Suppressor macrophage treated with lipopolysaccharide for 1 hour (primary cell): ENCODE data around the gene LRRC49.
"Not testable (repeated sequence)": the region's sequence is repeated elsewhere in the genome, so short reads cannot be mapped to it uniquely, and the experiment has no call there.

Experiments
- DNase-seq, 3 donors: peaks; one replicate each; pipeline ENCODE4 v3.0.0-alpha.2; 2020 to 2022

The LRRC49 gene

GRCh38 chr15:71004506-71004905 is 111.9 kb downstream of the LRRC49 start:
- DNase-seq, result not testable (repeated sequence)

- DNase-seq, result no peak
Observed at GRCh38 chr15:71005895-71006294, 113.3 kb downstream of the LRRC49 start.

- DNase-seq, result no peak
Observed at GRCh38 chr15:71008250-71008870, 115.7 kb downstream of the LRRC49 start.

GRCh38 chr15:71010472-71010871 is 117.8 kb downstream of the LRRC49 start:
- DNase-seq, result no peak

GRCh38 chr15:71010997-71011396 is 118.4 kb downstream of the LRRC49 start:
- no peak for DNase-seq

GRCh38 chr15:71011503-71012155 is 119.0 kb downstream of the LRRC49 start:
- DNase-seq, result peak; percentile 18 to 32 (median 21)

- no peak for DNase-seq
Observed at GRCh38 chr15:71013446-71013845, 120.8 kb downstream of the LRRC49 start.

GRCh38 chr15:71015342-71015741 is 122.7 kb downstream of the LRRC49 start:
- DNase-seq, result no peak

- DNase-seq, result not testable (repeated sequence)
Observed at GRCh38 chr15:71031232-71031631, 138.6 kb downstream of the LRRC49 start.

GRCh38 chr15:71035478-71035877 is 142.9 kb downstream of the LRRC49 start:
- not testable (repeated sequence) for DNase-seq

- no peak for DNase-seq
Observed at GRCh38 chr15:71042356-71042922, 149.8 kb downstream of the LRRC49 start.

- no peak for DNase-seq
Observed at GRCh38 chr15:71043373-71043772, 150.7 kb downstream of the LRRC49 start.

GRCh38 chr15:71044006-71044405 is 151.4 kb downstream of the LRRC49 start:
- no peak for DNase-seq

- DNase-seq, result not testable (repeated sequence)
Observed at GRCh38 chr15:71046146-71046545, 153.5 kb downstream of the LRRC49 start.

- no peak for DNase-seq
Observed at GRCh38 chr15:71048913-71049675, 156.5 kb downstream of the LRRC49 start.

GRCh38 chr15:71049706-71050422 is 157.2 kb downstream of the LRRC49 start:
- no peak for DNase-seq

- DNase-seq, result no peak
Observed at GRCh38 chr15:71050461-71050860, 157.8 kb downstream of the LRRC49 start.

- no peak for DNase-seq
Observed at GRCh38 chr15:71051539-71051938, 158.9 kb downstream of the LRRC49 start.

- DNase-seq, result no peak
Observed at GRCh38 chr15:71052356-71052755, 159.7 kb downstream of the LRRC49 start.

- DNase-seq, result no peak
Observed at GRCh38 chr15:71054286-71054952, 161.8 kb downstream of the LRRC49 start.

- DNase-seq, result no peak
Observed at GRCh38 chr15:71055461-71055860, 162.8 kb downstream of the LRRC49 start.

- no peak for DNase-seq
Observed at GRCh38 chr15:71056111-71056510, 163.5 kb downstream of the LRRC49 start.
